SH-SY5Y (cell line): ENCODE data around the gene CYLD.

Source experiments
- GATA2 ChIP-seq: IDR thresholded peaks from 2 replicates; pipeline ENCODE4 v1.6.1; 2011; ENCODE audit warnings: mild to moderate bottlenecking, low read depth, low read length
- GATA3 ChIP-seq: IDR thresholded peaks from 2 replicates; pipeline ENCODE4 v1.6.1; 2011; ENCODE audit warnings: low read depth, mild to moderate bottlenecking, low read length, moderate library complexity

Gene CYLD

GRCh38 chr16:50741781-50742575 is at the start of gene CYLD:
CYLD (plus strand) TSS chr16:50742086; CDS start chr16:50749699, 7,613 bp downstream.
- TF ChIP-seq GATA3 = no peak
- TF ChIP-seq GATA2 = no peak

GRCh38 chr16:50692644-50692998 is 49.3 kb upstream of the CYLD start:
- TF ChIP-seq GATA3 (no peak), GATA2 (no peak)

GRCh38 chr16:50692999-50693781 is 48.7 kb upstream of the CYLD start, which contains the start of gene NOD2:
NOD2 (plus strand) TSS chr16:50693606; CDS start chr16:50699496, 5,890 bp downstream.
- TF ChIP-seq GATA3 (no peak), GATA2 (no peak)

- TF ChIP-seq GATA2 = no peak
- no peak for TF ChIP-seq GATA3
These were observed 47.7 kb upstream of the CYLD start for GRCh38 chr16:50694206-50694605.

- no peak for TF ChIP-seq GATA3
- TF ChIP-seq GATA2 = no peak
These were observed 46.6 kb upstream of the CYLD start for GRCh38 chr16:50695017-50696000.

- TF ChIP-seq GATA3 (no peak), GATA2 (no peak)
These were observed 45.8 kb upstream of the CYLD start for GRCh38 chr16:50696126-50696525.

GRCh38 chr16:50696575-50697420 is 45.1 kb upstream of the CYLD start:
- no peak for TF ChIP-seq GATA3
- TF ChIP-seq GATA2 = no peak

GRCh38 chr16:50697421-50697715 is 44.5 kb upstream of the CYLD start:
- TF ChIP-seq GATA2 (no peak), GATA3 (no peak)

- TF ChIP-seq GATA3 (no peak), GATA2 (no peak)
These were observed 43.8 kb upstream of the CYLD start for GRCh38 chr16:50697881-50698767.

- TF ChIP-seq GATA2 (no peak), GATA3 (no peak)
These were observed 42.3 kb upstream of the CYLD start for GRCh38 chr16:50699326-50700159.

GRCh38 chr16:50702725-50703124 is 39.2 kb upstream of the CYLD start:
- TF ChIP-seq GATA2 (no peak), GATA3 (no peak)
